Prostate gland (tissue), 2 donors: Measurements from ENCODE around the gene MTARC2. TPM values are rescaled to one million over a fixed set of nuclear protein-coding genes. Genes with fewer than 3 reads are reported as not detected.

Source experiments
- DNase-seq: peaks from one replicate; pipeline ENCODE4 v3.0.0-alpha.2; 2019; ENCODE audit warnings: low spot score
- H3K27ac ChIP-seq, 2 donors: fragments of 200-600 bp; sonication (generic); 2 replicates each; pipeline ENCODE4 v1.5.1; 2017 to 2019
- H3K27me3 ChIP-seq: fragments of 200-600 bp; sonication (generic); replicated peaks from 2 replicates; pipeline ENCODE4 v1.5.1; 2019; ENCODE audit not compliant: insufficient read depth
- H3K36me3 ChIP-seq, 2 donors: fragments of 200-600 bp; sonication (generic); 1 replicate in 1 of 2; 2 replicates in 1 of 2; pipeline versions ENCODE4 v1.5.1 to v1.8.1; 2017 to 2019
- H3K4me1 ChIP-seq: fragments of 200-600 bp; sonication (generic); replicated peaks from 2 replicates; pipeline ENCODE4 v1.5.1; 2019
- H3K4me3 ChIP-seq, 2 donors: fragments of 200-600 bp; sonication (generic); 2 replicates each; pipeline ENCODE4 v1.5.1; 2017 to 2019
- H3K9me3 ChIP-seq: fragments of 200-600 bp; sonication (generic); 2 replicates; pipeline ENCODE4 v1.5.1; 2017
- POLR2A ChIP-seq: fragments of 450-650 bp; IDR thresholded peaks from one replicate; pipeline ENCODE4 v1.6.1; 2016; ENCODE audit warnings: antibody characterized with exemption, mild to moderate bottlenecking
- POLR2AphosphoS5 ChIP-seq: sonication (generic); formaldehyde crosslinking; IDR thresholded peaks from one replicate; pipeline ENCODE4 v1.6.1; 2017; ENCODE audit warnings: antibody characterized with exemption
- WGBS: methylation state at CpG from one replicate; pipeline ENCODE4 v1.1.5; 2018; 5-methylcytosine and 5-hydroxymethylcytosine counted together
- intact Hi-C: fragments of 100-400 bp; cut with DNase I; formaldehyde crosslinking; loops from one replicate; pipeline ENCODE4 v1.14.2; 2022
- total RNA-seq, 2 donors: library from RNA; depleted of rRNA; stranded (reverse); fragments of >200 nt; gene quantifications; one replicate each; pipeline ENCODE4 v1.1.0, GENCODE V29; 2016
- TF ChIP-seq, protein P1 (sequence below), 4 experiments: fragments of 200-600 bp in 2 of 4; fragments of 450-650 bp in 2 of 4; sonication (generic) in 2 of 4; IDR thresholded peaks; 1 replicate in 3 of 4; 2 replicates in 1 of 4; pipeline ENCODE4 v1.5.1; 2016 to 2019; ENCODE audit warnings: antibody characterized with exemption in 4 of 4, mild to moderate bottlenecking in 2 of 4, moderate library complexity in 2 of 4

Gene MTARC2
- total RNA-seq, 2 donors from 2014 or later, result 22.2 to 44.4 TPM

DNA sequence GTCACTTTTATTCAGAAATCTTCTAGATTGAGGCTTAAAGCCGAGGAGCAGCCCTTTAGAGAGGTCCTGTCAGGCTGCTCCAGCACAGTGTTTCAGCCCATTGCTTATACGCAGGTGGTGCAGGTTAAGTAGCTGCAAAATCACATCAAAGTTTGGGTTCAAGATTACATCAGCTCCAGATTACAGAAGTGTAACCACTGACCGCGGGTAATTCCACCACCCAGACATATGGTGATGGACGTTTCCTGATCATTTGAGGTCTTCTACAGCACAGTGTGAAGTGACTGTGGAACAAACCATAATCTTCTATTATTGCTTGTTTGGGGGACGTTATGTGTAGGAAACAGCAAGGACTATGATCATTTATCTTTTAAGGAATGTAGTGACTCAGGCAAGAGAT, 46.1 kb upstream of the MTARC2 start:
- no peak overlapping the region for H3K4me3 ChIP-seq
- no peak overlapping the region for H3K27ac ChIP-seq
- no peak for DNase-seq
- H3K4me1 ChIP-seq, result no peaks in the 10 kb centered on the region
- H3K9me3 ChIP-seq, result no peaks in the 10 kb centered on the region
- TF ChIP-seq POLR2AphosphoS5, result no peak
- TF ChIP-seq POLR2A, result no peak
- TF ChIP-seq, protein P1, sequence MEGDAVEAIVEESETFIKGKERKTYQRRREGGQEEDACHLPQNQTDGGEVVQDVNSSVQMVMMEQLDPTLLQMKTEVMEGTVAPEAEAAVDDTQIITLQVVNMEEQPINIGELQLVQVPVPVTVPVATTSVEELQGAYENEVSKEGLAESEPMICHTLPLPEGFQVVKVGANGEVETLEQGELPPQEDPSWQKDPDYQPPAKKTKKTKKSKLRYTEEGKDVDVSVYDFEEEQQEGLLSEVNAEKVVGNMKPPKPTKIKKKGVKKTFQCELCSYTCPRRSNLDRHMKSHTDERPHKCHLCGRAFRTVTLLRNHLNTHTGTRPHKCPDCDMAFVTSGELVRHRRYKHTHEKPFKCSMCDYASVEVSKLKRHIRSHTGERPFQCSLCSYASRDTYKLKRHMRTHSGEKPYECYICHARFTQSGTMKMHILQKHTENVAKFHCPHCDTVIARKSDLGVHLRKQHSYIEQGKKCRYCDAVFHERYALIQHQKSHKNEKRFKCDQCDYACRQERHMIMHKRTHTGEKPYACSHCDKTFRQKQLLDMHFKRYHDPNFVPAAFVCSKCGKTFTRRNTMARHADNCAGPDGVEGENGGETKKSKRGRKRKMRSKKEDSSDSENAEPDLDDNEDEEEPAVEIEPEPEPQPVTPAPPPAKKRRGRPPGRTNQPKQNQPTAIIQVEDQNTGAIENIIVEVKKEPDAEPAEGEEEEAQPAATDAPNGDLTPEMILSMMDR (IDR thresholded peaks at IDR 0.05), result no peak
- intact Hi-C loops, result no loop called here
- WGBS, result 76% methylated on average over 6 of the region's 6 CpGs
- H3K27me3 ChIP-seq, result no peaks in the 10 kb centered on the region
- H3K36me3 ChIP-seq, result no peaks in the 10 kb centered on the region

GRCh38 chr1:220702733-220703270, 45.3 kb upstream of the MTARC2 start:
- TF ChIP-seq, protein P1 (IDR thresholded peaks at IDR 0.05), result no peak
- TF ChIP-seq POLR2A, result no peak
- no peak for TF ChIP-seq POLR2AphosphoS5
- Histone ChIP-seq H3K36me3 (no peaks in the 10 kb centered on the region), H3K27me3 (no peaks in the 10 kb centered on the region), H3K4me1 (no peaks in the 10 kb centered on the region), H3K27ac (no peak overlapping the region), H3K9me3 (no peaks in the 10 kb centered on the region), H3K4me3 (no peak overlapping the region)
- WGBS, result 58% methylated on average over 5 of the region's 5 CpGs
- intact Hi-C loops, result no loop called here
- no peak for DNase-seq

DNA sequence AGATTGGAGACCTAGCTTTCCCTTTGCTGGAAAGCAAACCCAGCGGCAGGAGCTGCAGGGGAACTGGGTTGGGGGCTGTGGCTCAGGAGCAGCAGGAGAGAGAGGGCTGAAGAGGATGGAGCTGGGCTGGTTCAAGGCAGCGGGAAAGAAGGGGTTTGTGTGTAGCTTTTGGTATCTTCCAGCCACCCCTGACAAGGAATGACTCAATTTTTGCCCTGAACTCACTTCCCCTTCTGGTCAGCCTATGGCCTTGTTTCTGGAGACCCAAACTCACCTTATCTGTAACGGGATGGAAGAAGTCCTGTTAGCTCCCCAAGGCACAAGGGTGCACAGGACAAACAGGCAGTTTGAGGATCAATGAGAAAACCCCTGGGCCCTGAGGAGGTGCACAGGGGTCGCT, 44.8 kb upstream of the MTARC2 start:
- Histone ChIP-seq H3K4me3 (no peak overlapping the region), H3K27me3 (no peaks in the 10 kb centered on the region), H3K4me1 (no peaks in the 10 kb centered on the region), H3K27ac (no peak overlapping the region), H3K9me3 (no peaks in the 10 kb centered on the region), H3K36me3 (no peaks in the 10 kb centered on the region)
- TF ChIP-seq, protein P1 (IDR thresholded peaks at IDR 0.05), result no peak
- intact Hi-C loops, result no loop called here
- no peak for DNase-seq
- WGBS, result 92% methylated on average over 4 of the region's 4 CpGs

DNA sequence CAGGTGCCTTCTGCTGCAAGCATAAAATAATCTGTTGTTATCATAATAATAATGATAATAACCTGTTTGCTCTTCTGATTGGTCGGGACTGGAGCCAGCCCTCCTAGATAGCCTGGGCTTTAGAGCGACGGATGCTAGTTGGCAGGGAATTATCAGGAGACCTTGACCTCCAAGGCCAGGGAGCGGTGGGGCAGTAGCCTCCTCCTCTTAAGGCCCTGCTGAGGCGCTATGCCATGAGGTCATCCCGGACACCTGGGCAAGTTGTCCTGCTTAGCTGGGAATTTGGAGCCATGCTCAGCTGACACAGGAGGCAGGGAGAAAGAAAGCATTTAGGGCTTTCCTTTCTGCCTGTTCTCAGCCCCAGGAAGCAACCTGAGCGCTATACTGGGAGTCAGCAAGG, 42.3 kb upstream of the MTARC2 start:
- intact Hi-C loops, result no loop called here
- H3K4me1 ChIP-seq, result no peaks in the 10 kb centered on the region
- H3K36me3 ChIP-seq, result no peaks in the 10 kb centered on the region
- no peaks in the 10 kb centered on the region for H3K9me3 ChIP-seq
- H3K4me3 ChIP-seq, result no peak overlapping the region
- no peak overlapping the region for H3K27ac ChIP-seq
- no peak for DNase-seq
- TF ChIP-seq, protein P1 (IDR thresholded peaks at IDR 0.05), result no peak
- WGBS, result 91% methylated on average over 7 of the region's 7 CpGs
- H3K27me3 ChIP-seq, result no peaks in the 10 kb centered on the region

GRCh38 chr1:220706480-220706879, 41.6 kb upstream of the MTARC2 start:
- Histone ChIP-seq H3K4me1 (no peaks in the 10 kb centered on the region), H3K27ac (no peak overlapping the region), H3K27me3 (no peaks in the 10 kb centered on the region), H3K4me3 (no peak overlapping the region), H3K36me3 (no peaks in the 10 kb centered on the region), H3K9me3 (no peaks in the 10 kb centered on the region)
- 76% methylated on average over 9 of the region's 9 CpGs for WGBS
- intact Hi-C loops, result no loop called here
- TF ChIP-seq POLR2AphosphoS5 (no peak), POLR2A (no peak)
- TF ChIP-seq, protein P1 (IDR thresholded peaks at IDR 0.05), result no peak
- DNase-seq, result no peak
